Glutamatergic neuron (in vitro differentiated cells): ENCODE measurements around the gene APH1B. TPM values are rescaled to one million over a fixed set of nuclear protein-coding genes. Genes with fewer than 3 reads are reported as not detected.

Source experiments
- DNase-seq: peaks from one replicate; pipeline ENCODE4 v3.0.0; 2022
- H3K27ac Mint-ChIP-seq: one replicate; pipeline ENCODE4 v1.8.0; 2020; ENCODE audit warnings: mild to moderate bottlenecking, mixed read lengths, inconsistent platforms; ENCODE audit not compliant: unreplicated experiment
- H3K27me3 Mint-ChIP-seq: one replicate; pipeline ENCODE4 v1.8.0; 2020; ENCODE audit warnings: mild to moderate bottlenecking, moderate library complexity, mixed read lengths, inconsistent platforms; ENCODE audit not compliant: unreplicated experiment
- H3K36me3 Mint-ChIP-seq: one replicate; pipeline ENCODE4 v1.8.0; 2020; ENCODE audit warnings: mild to moderate bottlenecking, mixed read lengths, inconsistent platforms; ENCODE audit not compliant: unreplicated experiment
- H3K4me1 Mint-ChIP-seq: one replicate; pipeline ENCODE4 v1.8.0; 2020; ENCODE audit warnings: mild to moderate bottlenecking, low read depth, mixed read lengths, inconsistent platforms; ENCODE audit not compliant: unreplicated experiment
- H3K4me3 Mint-ChIP-seq: one replicate; pipeline ENCODE4 v1.8.0; 2020; ENCODE audit warnings: mild to moderate bottlenecking, mixed read lengths, inconsistent platforms; ENCODE audit not compliant: unreplicated experiment
- H3K9me3 Mint-ChIP-seq: one replicate; pipeline ENCODE4 v1.8.0; 2020; ENCODE audit warnings: mild to moderate bottlenecking, moderate library complexity, mixed read lengths, inconsistent platforms; ENCODE audit not compliant: unreplicated experiment
- total RNA-seq: library from RNA; stranded (reverse); fragmentation: NEBNext Ultra II Directional; extraction: Animal tissue kit (Norgen Biotek cat#: 25700); gene quantifications from one replicate; pipeline ENCODE4 v1.2.1, GENCODE V29; 2021; ENCODE audit not compliant: unreplicated experiment
- TF ChIP-seq, protein P1 (sequence below): fragments of 200-600 bp; sonication (generic); IDR thresholded peaks from one replicate; pipeline ENCODE4 v1.5.0; 2021; ENCODE audit not compliant: partially characterized antibody, unreplicated experiment

Gene APH1B
- total RNA-seq, 1 donor from 2014 or later = 27.8 TPM

DNA sequence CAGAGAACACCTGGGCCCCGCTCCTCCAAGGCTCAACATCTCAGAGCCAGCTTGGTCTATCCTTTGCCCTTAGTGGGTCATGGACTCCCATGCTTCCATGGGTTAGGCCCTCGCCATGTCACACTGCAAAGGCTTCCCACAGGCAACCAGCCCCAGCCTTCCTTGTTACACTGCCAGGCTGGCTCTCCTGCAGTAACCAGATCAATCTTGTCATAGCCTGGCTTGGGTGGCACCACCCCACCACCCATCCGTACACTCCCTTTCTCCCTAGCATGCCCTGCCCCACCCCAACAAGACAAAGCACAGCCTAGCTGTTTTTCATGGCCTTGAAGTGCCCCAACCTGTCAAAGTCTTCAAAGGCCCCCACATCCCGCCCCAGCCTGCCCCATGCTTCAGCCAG lies 73.8 kb downstream of the APH1B start:
- no peak overlapping the region for H3K4me3 Mint-ChIP-seq
- H3K4me1 Mint-ChIP-seq = no peaks in the 10 kb centered on the region
- H3K9me3 Mint-ChIP-seq = peaks cover 2% of the 10 kb centered on the region
- no peak overlapping the region for H3K27ac Mint-ChIP-seq
- TF ChIP-seq, protein P1, sequence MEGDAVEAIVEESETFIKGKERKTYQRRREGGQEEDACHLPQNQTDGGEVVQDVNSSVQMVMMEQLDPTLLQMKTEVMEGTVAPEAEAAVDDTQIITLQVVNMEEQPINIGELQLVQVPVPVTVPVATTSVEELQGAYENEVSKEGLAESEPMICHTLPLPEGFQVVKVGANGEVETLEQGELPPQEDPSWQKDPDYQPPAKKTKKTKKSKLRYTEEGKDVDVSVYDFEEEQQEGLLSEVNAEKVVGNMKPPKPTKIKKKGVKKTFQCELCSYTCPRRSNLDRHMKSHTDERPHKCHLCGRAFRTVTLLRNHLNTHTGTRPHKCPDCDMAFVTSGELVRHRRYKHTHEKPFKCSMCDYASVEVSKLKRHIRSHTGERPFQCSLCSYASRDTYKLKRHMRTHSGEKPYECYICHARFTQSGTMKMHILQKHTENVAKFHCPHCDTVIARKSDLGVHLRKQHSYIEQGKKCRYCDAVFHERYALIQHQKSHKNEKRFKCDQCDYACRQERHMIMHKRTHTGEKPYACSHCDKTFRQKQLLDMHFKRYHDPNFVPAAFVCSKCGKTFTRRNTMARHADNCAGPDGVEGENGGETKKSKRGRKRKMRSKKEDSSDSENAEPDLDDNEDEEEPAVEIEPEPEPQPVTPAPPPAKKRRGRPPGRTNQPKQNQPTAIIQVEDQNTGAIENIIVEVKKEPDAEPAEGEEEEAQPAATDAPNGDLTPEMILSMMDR = no peak
- H3K36me3 Mint-ChIP-seq = no peaks in the 10 kb centered on the region
- no peak for DNase-seq
- H3K27me3 Mint-ChIP-seq = peaks cover 4% of the 10 kb centered on the region

DNA sequence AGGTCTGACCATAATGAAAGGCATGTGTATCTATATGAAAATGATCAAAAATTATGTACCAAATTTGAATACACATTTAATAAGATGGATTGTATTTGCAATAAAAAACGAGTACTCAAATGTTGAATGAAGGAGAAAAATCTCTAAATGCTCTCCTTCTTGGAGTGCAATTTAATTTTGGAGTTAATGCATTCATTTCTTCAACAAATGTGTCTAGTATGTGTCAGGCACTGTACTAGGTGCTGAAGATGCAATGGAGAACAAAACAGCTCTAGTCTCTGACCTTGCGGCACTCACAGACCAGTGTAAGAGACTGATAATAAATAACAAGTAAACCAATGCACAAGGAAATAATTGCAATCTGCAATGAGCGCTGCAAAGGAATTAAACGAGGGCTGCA lies 75.4 kb downstream of the APH1B start:
- TF ChIP-seq, protein P1 = no peak
- no peak overlapping the region for H3K27ac Mint-ChIP-seq
- no peak for DNase-seq
- H3K27me3 Mint-ChIP-seq = peaks cover 2% of the 10 kb centered on the region
- H3K9me3 Mint-ChIP-seq = no peaks in the 10 kb centered on the region
- no peaks in the 10 kb centered on the region for H3K4me1 Mint-ChIP-seq
- no peaks in the 10 kb centered on the region for H3K36me3 Mint-ChIP-seq
- no peak overlapping the region for H3K4me3 Mint-ChIP-seq

DNA sequence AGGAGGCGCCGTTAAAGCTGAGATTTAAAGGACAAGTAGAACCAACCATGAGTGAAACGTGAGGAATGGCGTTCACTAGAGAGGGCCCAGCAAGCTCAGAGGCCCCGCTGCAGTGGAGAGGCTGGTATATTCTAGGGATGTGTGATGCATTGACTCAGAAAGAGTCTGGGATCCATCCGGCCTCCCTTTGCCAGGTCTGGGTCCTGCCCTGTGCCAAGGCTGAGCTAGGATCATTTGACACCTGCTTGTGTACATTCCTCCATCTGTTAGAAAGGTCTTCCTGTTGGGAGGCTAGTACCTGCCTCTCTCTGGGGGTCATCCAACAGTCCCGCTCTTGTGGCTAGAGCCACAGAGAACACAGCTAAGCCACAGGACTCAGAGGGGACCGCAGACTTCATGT lies 75.9 kb downstream of the APH1B start:
- Mint-ChIP-seq H3K27me3 (peaks cover 2% of the 10 kb centered on the region), H3K27ac (no peak overlapping the region), H3K4me1 (no peaks in the 10 kb centered on the region), H3K36me3 (no peaks in the 10 kb centered on the region), H3K9me3 (no peaks in the 10 kb centered on the region), H3K4me3 (no peak overlapping the region)
- no peak for DNase-seq
- TF ChIP-seq, protein P1 = no peak

DNA sequence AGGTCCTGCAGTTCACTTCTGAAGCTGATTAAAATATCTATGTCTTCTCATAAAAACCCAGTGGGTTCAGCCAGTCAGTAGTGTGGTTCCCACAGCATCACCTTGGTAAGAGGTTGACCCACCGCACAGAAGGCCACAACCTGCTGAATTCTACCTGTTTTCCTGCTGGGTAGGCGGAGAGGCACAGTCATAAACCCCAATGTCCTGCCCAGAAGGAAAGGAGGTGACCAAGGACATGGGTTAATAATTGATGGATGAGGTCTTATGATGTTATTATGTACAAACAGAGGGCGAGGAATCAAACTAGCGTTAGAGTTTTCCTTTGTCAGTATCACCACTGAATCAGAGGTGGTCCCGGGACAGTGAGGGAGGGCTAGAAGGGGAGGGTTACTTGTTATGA lies 76.5 kb downstream of the APH1B start:
- Mint-ChIP-seq H3K9me3 (peaks cover 2% of the 10 kb centered on the region), H3K36me3 (no peaks in the 10 kb centered on the region), H3K27me3 (peaks cover 2% of the 10 kb centered on the region), H3K4me1 (no peaks in the 10 kb centered on the region), H3K4me3 (no peak overlapping the region), H3K27ac (no peak overlapping the region)
- TF ChIP-seq, protein P1 = no peak
- no peak for DNase-seq

DNA sequence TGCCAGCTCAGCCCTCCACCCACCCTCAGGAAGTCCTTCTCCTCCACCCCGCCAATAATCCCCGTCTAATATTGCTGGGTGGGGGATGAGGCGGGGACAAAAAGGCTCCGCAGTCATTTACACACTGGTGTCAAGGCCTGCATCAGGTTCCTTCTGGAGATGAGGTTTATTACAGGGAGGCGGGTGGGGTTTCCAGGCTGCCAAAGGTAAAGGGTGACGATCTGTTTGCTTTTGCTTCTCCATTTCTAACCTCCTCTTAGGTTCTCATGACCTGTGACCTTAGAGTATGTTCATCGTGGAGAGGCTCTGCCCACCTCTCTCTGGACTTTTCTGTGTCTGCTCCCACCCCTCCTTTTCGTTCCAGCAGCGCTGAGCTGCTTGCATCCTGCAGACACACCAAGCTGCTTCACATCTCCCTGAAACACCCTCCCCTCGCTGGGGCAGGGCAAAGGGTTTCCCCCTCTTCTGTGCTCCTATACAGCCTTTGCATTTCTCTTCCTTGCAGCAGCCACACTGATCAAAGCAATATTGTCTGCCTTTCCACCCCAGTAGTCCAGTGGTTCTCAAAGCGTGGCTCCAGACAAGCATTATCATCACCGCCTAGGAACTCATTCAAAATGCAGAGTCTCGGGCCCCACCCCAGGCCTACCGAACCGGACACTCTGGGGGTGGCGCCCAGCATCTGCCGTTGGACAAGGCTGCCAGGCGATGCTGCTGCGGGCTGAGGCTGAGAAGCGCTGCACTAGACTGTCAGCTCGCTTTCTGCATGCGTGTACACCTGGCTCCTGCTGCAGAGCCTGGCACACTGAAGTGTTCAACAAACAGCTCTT lies 77.6 kb downstream of the APH1B start:
- H3K27me3 Mint-ChIP-seq = peaks cover 2% of the 10 kb centered on the region
- H3K27ac Mint-ChIP-seq = no peak overlapping the region
- H3K9me3 Mint-ChIP-seq = peaks cover 3% of the 10 kb centered on the region
- H3K4me3 Mint-ChIP-seq = no peak overlapping the region
- TF ChIP-seq, protein P1 = no peak
- DNase-seq = no peak
- H3K4me1 Mint-ChIP-seq = no peaks in the 10 kb centered on the region
- H3K36me3 Mint-ChIP-seq = peaks cover 6% of the 10 kb centered on the region
